ENCODE results near the gene RBPJ. TPM values are rescaled to one million over a fixed set of nuclear protein-coding genes. Genes with fewer than 3 reads are reported as not detected.

Gene RBPJ
- total RNA-seq, 2 experiments from 2014 or later = 39.9 to 61.1 TPM

GRCh38 chr4:26345565-26345938 lies 24.7 kb downstream of the RBPJ start:
- Histone ChIP-seq H2AFZ (ENCODE audit: low read length) (no peak overlapping the region), H3K27ac (ENCODE audit: low read depth, low read length, poor library complexity, severe bottlenecking) (no peak overlapping the region), H3K9me2 (ENCODE audit: insufficient read depth, low read length) (no peaks in the 10 kb centered on the region), H3K4me3 (ENCODE audit: low read depth, low read length, poor library complexity, severe bottlenecking) (no peak overlapping the region), H3K36me3 (ENCODE audit: insufficient read depth, low read length) (no peaks in the 10 kb centered on the region), H3K9me3 (ENCODE audit: low read length) (no peaks in the 10 kb centered on the region), H3K4me1 (ENCODE audit: insufficient read depth, low read length, poor library complexity, severe bottlenecking) (peaks cover 12% of the 10 kb centered on the region), H4K20me1 (ENCODE audit: insufficient read depth, low read length) (peaks cover 28% of the 10 kb centered on the region; the same call in 1 of the 2 replicates), H3K4me2 (ENCODE audit: low read length) (no peak overlapping the region), H3K79me2 (ENCODE audit: insufficient read depth, low read depth, low read length) (peaks cover 63% of the 10 kb centered on the region)
- ChIA-PET CTCF (ENCODE audit: unreplicated experiment) (no interaction called here), POLR2A (interaction anchor here (0.6 kb wide), 2 partner anchors 59 to 200 kb away, joined by 4 to 5 read pairs; no protein-coding TSS in a partner anchor)
- DNase-seq (ENCODE audit: low spot score) = no peak
- TF ChIP-seq CTCF (conservative IDR thresholded peaks at IDR 0.05; ENCODE audit: low read length) = no peak
- no peak for TF ChIP-seq EZH2phosphoT487 (IDR thresholded peaks at IDR 0.05; ENCODE audit: borderline replicate concordance, low read depth, low read length)
- no TSS peak for BruUV-seq (replicated peaks)
- intact Hi-C loops (cut with micrococcal nuclease; ENCODE audit: unreplicated experiment) = no loop called here

GRCh38 chr4:26346203-26346620 lies 25.4 kb downstream of the RBPJ start:
- Histone ChIP-seq H3K79me2 (ENCODE audit: insufficient read depth, low read depth, low read length) (peaks cover 70% of the 10 kb centered on the region), H2AFZ (ENCODE audit: low read length) (no peak overlapping the region), H3K27ac (ENCODE audit: low read depth, low read length, poor library complexity, severe bottlenecking) (no peak overlapping the region), H3K4me3 (ENCODE audit: low read depth, low read length, poor library complexity, severe bottlenecking) (no peak overlapping the region), H3K9me2 (ENCODE audit: insufficient read depth, low read length) (no peaks in the 10 kb centered on the region), H3K36me3 (ENCODE audit: insufficient read depth, low read length) (no peaks in the 10 kb centered on the region), H3K4me2 (ENCODE audit: low read length) (no peak overlapping the region), H3K4me1 (ENCODE audit: insufficient read depth, low read length, poor library complexity, severe bottlenecking) (peaks cover 12% of the 10 kb centered on the region), H3K9me3 (ENCODE audit: low read length) (no peaks in the 10 kb centered on the region), H4K20me1 (ENCODE audit: insufficient read depth, low read length) (peaks cover 25% of the 10 kb centered on the region; the same call in 1 of the 2 replicates)
- POLR2A ChIA-PET = interaction anchor here (0.6 kb wide), 1 partner anchor 60 kb away, joined by 5 read pairs; no protein-coding TSS in a partner anchor
- intact Hi-C loops (cut with micrococcal nuclease; ENCODE audit: unreplicated experiment) = no loop called here
- BruUV-seq (replicated peaks) = no TSS peak
- CTCF ChIA-PET (ENCODE audit: unreplicated experiment) = no interaction called here
- no peak for DNase-seq (ENCODE audit: low spot score)
- TF ChIP-seq EZH2phosphoT487 (IDR thresholded peaks at IDR 0.05; ENCODE audit: borderline replicate concordance, low read depth, low read length) = no peak

- H2AFZ ChIP-seq (ENCODE audit: low read length) = no peak overlapping the region
- H3K9me2 ChIP-seq (ENCODE audit: insufficient read depth, low read length) = no peaks in the 10 kb centered on the region
- no peaks in the 10 kb centered on the region for H3K9me3 ChIP-seq (ENCODE audit: low read length)
- H3K4me1 ChIP-seq (ENCODE audit: insufficient read depth, low read length, poor library complexity, severe bottlenecking) = peaks cover 12% of the 10 kb centered on the region
- peaks cover 72% of the 10 kb centered on the region for H3K79me2 ChIP-seq (ENCODE audit: insufficient read depth, low read depth, low read length)
- no peak for DNase-seq (ENCODE audit: low spot score)
- H3K4me3 ChIP-seq (ENCODE audit: low read depth, low read length, poor library complexity, severe bottlenecking) = no peak overlapping the region
- intact Hi-C loops (cut with micrococcal nuclease; ENCODE audit: unreplicated experiment) = no loop called here
- no TSS peak for BruUV-seq (replicated peaks)
- H3K4me2 ChIP-seq (ENCODE audit: low read length) = no peak overlapping the region
- POLR2A ChIA-PET = interaction anchor here (0.7 to 1.8 kb wide), 5 partner anchors 9 to 514 kb away, joined by 3 to 7 read pairs (median 3); no protein-coding TSS in a partner anchor
- no peak overlapping the region for H3K27ac ChIP-seq (ENCODE audit: low read depth, low read length, poor library complexity, severe bottlenecking)
- H3K36me3 ChIP-seq (ENCODE audit: insufficient read depth, low read length) = no peaks in the 10 kb centered on the region
- no peak for TF ChIP-seq CTCF (conservative IDR thresholded peaks at IDR 0.05; ENCODE audit: low read length)
- TF ChIP-seq EZH2phosphoT487 (IDR thresholded peaks at IDR 0.05; ENCODE audit: borderline replicate concordance, low read depth, low read length) = no peak
- CTCF ChIA-PET (ENCODE audit: unreplicated experiment) = no interaction called here
- peaks cover 24% of the 10 kb centered on the region for H4K20me1 ChIP-seq (ENCODE audit: insufficient read depth, low read length)
Observed at GRCh38 chr4:26349496-26349895, 28.7 kb downstream of the RBPJ start.
